ENCODE data around the gene ITCH. TPM values are rescaled to one million over a fixed set of nuclear protein-coding genes. Genes with fewer than 3 reads are reported as not detected.

Gene ITCH
- total and polyA plus RNA-seq, 9 of the 15 experiments (the other 6 are each of a cell fraction or from before 2014, with no cell fraction given), result 7.5 to 53.0 (median 22.9) TPM

- TF ChIP-seq RERE (CRISPR knock-in tag; IDR thresholded peaks at IDR 0.05; ENCODE audit: borderline replicate concordance) (no peak), ZNF395 (CRISPR knock-in tag; IDR thresholded peaks at IDR 0.05) (no peak), ZBTB8A (IDR thresholded peaks at IDR 0.05; ENCODE audit: partially characterized antibody) (no peak), DPF2 (IDR thresholded peaks at IDR 0.05) (0 out of 2 replicates have a peak, but pooled peaks have one; percentile 14), HSF4 (CRISPR knock-in tag; IDR thresholded peaks at IDR 0.05; ENCODE audit: borderline replicate concordance) (no peak), GABPB1 (CRISPR knock-in tag; IDR thresholded peaks at IDR 0.05) (no peak), DIDO1 (tag; IDR thresholded peaks at IDR 0.05; ENCODE audit: low read depth) (no peak), ZNF347 (CRISPR knock-in tag; IDR thresholded peaks at IDR 0.05; ENCODE audit: low read depth) (no peak), HEY1 (CRISPR knock-in tag; IDR thresholded peaks at IDR 0.05; ENCODE audit: borderline replicate concordance) (no peak), DLX4 (CRISPR knock-in tag; IDR thresholded peaks at IDR 0.05) (no peak), GATAD2A (IDR thresholded peaks at IDR 0.05) (no peak), IRF1 (CRISPR knock-in tag; IDR thresholded peaks at IDR 0.05; ENCODE audit: borderline replicate concordance) (no peak), KAT8 (IDR thresholded peaks at IDR 0.05; ENCODE audit: low read depth) (no peak)
Measured at GRCh38 chr20:34525709-34526416, 162.8 kb downstream of the ITCH start (continued).
